Mesendoderm (in vitro differentiated cells): ENCODE measurements around the gene CPNE1.
"Not testable (repeated sequence)": the region's sequence is repeated elsewhere in the genome, so short reads cannot be mapped to it uniquely, and the experiment has no call there.

ENCODE experiments used
- DNase-seq: peaks from one replicate; pipeline ENCODE4 v3.0.0; 2013
- H2AK5ac ChIP-seq: 2 replicates; pipeline ENCODE4 v1.6.1; 2013; ENCODE audit warnings: low read length, inconsistent platforms
- H2BK120ac ChIP-seq: 2 replicates; pipeline ENCODE4 v1.6.1; 2013; ENCODE audit warnings: low read depth, mild to moderate bottlenecking, low read length, moderate library complexity, mixed read lengths
- H2BK15ac ChIP-seq: replicated peaks from 2 replicates; pipeline ENCODE4 v1.6.1; 2013; ENCODE audit warnings: low read depth, mild to moderate bottlenecking, moderate library complexity
- H2BK5ac ChIP-seq: 2 replicates; pipeline ENCODE4 v1.6.1; 2013; ENCODE audit warnings: low read length, inconsistent platforms
- H3K18ac ChIP-seq: 2 replicates; pipeline ENCODE4 v1.6.1; 2013; ENCODE audit warnings: mild to moderate bottlenecking, low read length, mixed read lengths
- H3K23ac ChIP-seq: one replicate; pipeline ENCODE4 v1.6.1; 2013; ENCODE audit warnings: low read length
- H3K27ac ChIP-seq: 2 replicates; pipeline ENCODE4 v1.5.1; 2013; ENCODE audit warnings: low read depth, mild to moderate bottlenecking, inconsistent platforms, low read length, moderate library complexity
- H3K27me3 ChIP-seq: 2 replicates; pipeline ENCODE4 v1.6.1; 2013; ENCODE audit warnings: low read length, control low read depth, mild to moderate bottlenecking, inconsistent platforms; ENCODE audit not compliant: insufficient read depth, poor library complexity
- H3K36me3 ChIP-seq: 2 replicates; pipeline ENCODE4 v1.6.1; 2013; ENCODE audit warnings: low read length, inconsistent platforms; ENCODE audit not compliant: control insufficient read depth, insufficient read depth
- H3K4ac ChIP-seq: one replicate; pipeline ENCODE4 v1.6.1; 2013; ENCODE audit warnings: low read depth, mild to moderate bottlenecking, low read length, moderate library complexity
- H3K4me1 ChIP-seq: 2 replicates; pipeline ENCODE4 v1.6.1; 2013; ENCODE audit warnings: low read depth, low read length, inconsistent platforms; ENCODE audit not compliant: control insufficient read depth
- H3K4me2 ChIP-seq: 2 replicates; pipeline ENCODE4 v1.6.1; 2013; ENCODE audit warnings: low read length
- H3K4me3 ChIP-seq: 2 replicates; pipeline ENCODE4 v1.5.1; 2013; ENCODE audit warnings: mild to moderate bottlenecking, low read length
- H3K56ac ChIP-seq: one replicate; pipeline ENCODE4 v1.6.1; 2013; ENCODE audit warnings: low read length
- H3K79me1 ChIP-seq: 2 replicates; pipeline ENCODE4 v1.6.1; 2013; ENCODE audit warnings: low read length, inconsistent platforms
- H3K79me2 ChIP-seq: 2 replicates; pipeline ENCODE4 v1.6.1; 2013; ENCODE audit warnings: mild to moderate bottlenecking, low read length; ENCODE audit not compliant: control insufficient read depth, insufficient read depth
- H3K9ac ChIP-seq: 2 replicates; pipeline ENCODE4 v1.6.1; 2013; ENCODE audit warnings: low read length, inconsistent platforms
- H4K5ac ChIP-seq: one replicate; pipeline ENCODE4 v1.6.1; 2013; ENCODE audit warnings: low read length
- H4K8ac ChIP-seq: one replicate; pipeline ENCODE4 v1.6.1; 2013; ENCODE audit warnings: low read depth, mild to moderate bottlenecking, control low read depth, low read length, moderate library complexity
- WGBS: extraction: QIAGEN DNeasy Blood & Tissue Kit; methylation state at CpG from one replicate; pipeline ENCODE4 v1.1.7; 2013; ENCODE audit warnings: low lambda C conversion rate, missing lambda C conversion rate; ENCODE audit not compliant: insufficient coverage; ENCODE audit errors: extremely low coverage; 5-methylcytosine and 5-hydroxymethylcytosine counted together

Gene CPNE1

GRCh38 chr20:35710039-35710438 is 45.3 kb upstream of the CPNE1 start:
- Histone ChIP-seq H2BK5ac (no peak overlapping the region), H2AK5ac (no peak overlapping the region), H2BK120ac (no peak overlapping the region), H2BK15ac (no peak overlapping the region), H3K9ac (no peak overlapping the region), H3K79me2 (peaks cover 6% of the 10 kb centered on the region), H3K27ac (no peak overlapping the region), H3K18ac (no peak overlapping the region), H3K79me1 (peaks cover 5% of the 10 kb centered on the region), H3K56ac (no peak overlapping the region), H3K27me3 (no peaks in the 10 kb centered on the region), H3K4me3 (no peak overlapping the region), H3K36me3 (peaks cover 16% of the 10 kb centered on the region), H3K4me2 (no peak overlapping the region), H3K4me1 (no peaks in the 10 kb centered on the region), H3K23ac (no peak overlapping the region), H4K8ac (no peak overlapping the region), H3K4ac (no peak overlapping the region), H4K5ac (no peak overlapping the region)
- no peak for DNase-seq

GRCh38 chr20:35709259-35709658 is 44.6 kb upstream of the CPNE1 start:
- no peak overlapping the region for H3K56ac ChIP-seq
- H2BK15ac ChIP-seq = no peak overlapping the region
- H3K36me3 ChIP-seq = peaks cover 16% of the 10 kb centered on the region

GRCh38 chr20:35708502-35708901 is 43.8 kb upstream of the CPNE1 start:
- no peaks in the 10 kb centered on the region for H3K27me3 ChIP-seq
- no peak overlapping the region for H3K18ac ChIP-seq
- H3K4me2 ChIP-seq = no peak overlapping the region
- no peak overlapping the region for H3K4ac ChIP-seq
- H4K5ac ChIP-seq = no peak overlapping the region
- H3K79me1 ChIP-seq = peaks cover 3% of the 10 kb centered on the region
- no CpG with 5 or more reads among the region's 1 CpG for WGBS
- no peak overlapping the region for H2AK5ac ChIP-seq
- H3K27ac ChIP-seq = no peak overlapping the region
- no peak for DNase-seq
- H3K79me2 ChIP-seq = peaks cover 6% of the 10 kb centered on the region
- H4K8ac ChIP-seq = no peak overlapping the region
- no peak overlapping the region for H2BK15ac ChIP-seq
- no peak overlapping the region for H3K9ac ChIP-seq
- H2BK5ac ChIP-seq = no peak overlapping the region
- H3K4me3 ChIP-seq = no peak overlapping the region
- H3K56ac ChIP-seq = no peak overlapping the region
- peaks cover 13% of the 10 kb centered on the region for H3K36me3 ChIP-seq
- no peaks in the 10 kb centered on the region for H3K4me1 ChIP-seq
- H2BK120ac ChIP-seq = no peak overlapping the region
- no peak overlapping the region for H3K23ac ChIP-seq

More at GRCh38 chr20:35709259-35709658, 44.6 kb upstream of the CPNE1 start:
- Histone ChIP-seq H3K4ac (no peak overlapping the region), H4K5ac (no peak overlapping the region), H3K4me1 (no peaks in the 10 kb centered on the region), H2AK5ac (no peak overlapping the region), H3K4me3 (no peak overlapping the region), H3K27me3 (no peaks in the 10 kb centered on the region), H2BK120ac (no peak overlapping the region), H3K4me2 (no peak overlapping the region), H4K8ac (no peak overlapping the region), H3K23ac (no peak overlapping the region), H3K79me1 (peaks cover 5% of the 10 kb centered on the region), H3K9ac (no peak overlapping the region), H3K79me2 (peaks cover 6% of the 10 kb centered on the region), H2BK5ac (no peak overlapping the region), H3K27ac (no peak overlapping the region), H3K18ac (no peak overlapping the region)
- WGBS = no CpG with 5 or more reads among the region's 1 CpG
- DNase-seq = no peak

GRCh38 chr20:35706591-35707529 is 42.2 kb upstream of the CPNE1 start:
- H3K4me3 ChIP-seq, DNase-seq, H3K4me2 ChIP-seq, H3K79me1 ChIP-seq, H3K23ac ChIP-seq, H3K36me3 ChIP-seq, H3K4ac ChIP-seq, H3K4me1 ChIP-seq, H4K5ac ChIP-seq, H3K9ac ChIP-seq, H3K27me3 ChIP-seq, H3K18ac ChIP-seq, H3K27ac ChIP-seq, H3K56ac ChIP-seq, H2BK120ac ChIP-seq, H2AK5ac ChIP-seq, H2BK15ac ChIP-seq, H2BK5ac ChIP-seq, H4K8ac ChIP-seq, H3K79me2 ChIP-seq: not testable (repeated sequence)
- WGBS = no CpG with 5 or more reads among the region's 17 CpGs

GRCh38 chr20:35705894-35706293 is 41.2 kb upstream of the CPNE1 start:
- not testable (repeated sequence) for DNase-seq, H3K4me1 ChIP-seq, H3K4ac ChIP-seq, H3K4me2 ChIP-seq, H3K27ac ChIP-seq, H2BK15ac ChIP-seq, H3K36me3 ChIP-seq, H3K56ac ChIP-seq, H3K23ac ChIP-seq, H2BK5ac ChIP-seq, H3K4me3 ChIP-seq, H4K5ac ChIP-seq, H3K79me1 ChIP-seq, H2BK120ac ChIP-seq, H3K27me3 ChIP-seq, H3K79me2 ChIP-seq, H3K18ac ChIP-seq, H2AK5ac ChIP-seq, H4K8ac ChIP-seq, H3K9ac ChIP-seq
- no CpG with 5 or more reads among the region's 11 CpGs for WGBS
